Activated CD8-positive, alpha-beta T cell treated with anti-CD3 and anti-CD28 coated beads for 36 hours (primary cell): Measurements from ENCODE around the gene ZFYVE28. TPM values are rescaled to one million over a fixed set of nuclear protein-coding genes. Genes with fewer than 3 reads are reported as not detected.

Source experiments
- ATAC-seq: fragments of 200-7000 bp; cut with Tn5 transposase; one replicate; pipeline ENCODE4 v1.10.0; 2021; ENCODE audit warnings: mild to moderate bottlenecking, moderate library complexity
- CTCF ChIA-PET: fragments of 350-600 bp; sonication (Branson Sonifier 250); formaldehyde crosslinking; loops from one replicate; lab custom pipeline; 2021; ENCODE audit warnings: antibody characterized with exemption; lab: Charles Lee
- POLR2A ChIA-PET: fragments of 350-600 bp; sonication (Branson Sonifier 250); formaldehyde crosslinking; loops from one replicate; lab custom pipeline; 2021; ENCODE audit warnings: antibody characterized with exemption; lab: Charles Lee
- DNase-seq: peaks from one replicate; pipeline ENCODE4 v3.0.0-alpha.2; 2020
- H3K27ac Mint-ChIP-seq: one replicate; pipeline ENCODE4 v1.8.0; 2021; ENCODE audit warnings: mild to moderate bottlenecking, mixed read lengths
- H3K27me3 Mint-ChIP-seq: one replicate; pipeline ENCODE4 v1.8.0; 2021; ENCODE audit warnings: mixed read lengths
- H3K36me3 Mint-ChIP-seq: one replicate; pipeline ENCODE4 v1.8.0; 2021; ENCODE audit warnings: low read depth, mixed read lengths
- H3K4me1 Mint-ChIP-seq: one replicate; pipeline ENCODE4 v1.8.0; 2021; ENCODE audit warnings: low read depth, mixed read lengths
- H3K4me3 Mint-ChIP-seq: one replicate; pipeline ENCODE4 v1.8.0; 2021; ENCODE audit warnings: mild to moderate bottlenecking, moderate library complexity, mixed read lengths
- H3K9me3 Mint-ChIP-seq: one replicate; pipeline ENCODE4 v1.8.0; 2021; ENCODE audit warnings: mixed read lengths
- intact Hi-C: fragments of 100-400 bp; cut with micrococcal nuclease; formaldehyde crosslinking; loops from one replicate; pipeline ENCODE4 v1.10.0; 2022
- total RNA-seq, 2 experiments: library from RNA; stranded (reverse); gene quantifications; one replicate each; pipeline ENCODE4 v1.2.3, GENCODE V29; 2021
- TF ChIP-seq, protein P1 (sequence below): fragments of 200-600 bp; IDR thresholded peaks from one replicate; pipeline ENCODE4 v1.8.0; 2022; ENCODE audit warnings: antibody characterized with exemption, mild to moderate bottlenecking

ZFYVE28 gene
- total RNA-seq, 2 experiments from 2014 or later: 4.9 to 7.0 TPM

DNA sequence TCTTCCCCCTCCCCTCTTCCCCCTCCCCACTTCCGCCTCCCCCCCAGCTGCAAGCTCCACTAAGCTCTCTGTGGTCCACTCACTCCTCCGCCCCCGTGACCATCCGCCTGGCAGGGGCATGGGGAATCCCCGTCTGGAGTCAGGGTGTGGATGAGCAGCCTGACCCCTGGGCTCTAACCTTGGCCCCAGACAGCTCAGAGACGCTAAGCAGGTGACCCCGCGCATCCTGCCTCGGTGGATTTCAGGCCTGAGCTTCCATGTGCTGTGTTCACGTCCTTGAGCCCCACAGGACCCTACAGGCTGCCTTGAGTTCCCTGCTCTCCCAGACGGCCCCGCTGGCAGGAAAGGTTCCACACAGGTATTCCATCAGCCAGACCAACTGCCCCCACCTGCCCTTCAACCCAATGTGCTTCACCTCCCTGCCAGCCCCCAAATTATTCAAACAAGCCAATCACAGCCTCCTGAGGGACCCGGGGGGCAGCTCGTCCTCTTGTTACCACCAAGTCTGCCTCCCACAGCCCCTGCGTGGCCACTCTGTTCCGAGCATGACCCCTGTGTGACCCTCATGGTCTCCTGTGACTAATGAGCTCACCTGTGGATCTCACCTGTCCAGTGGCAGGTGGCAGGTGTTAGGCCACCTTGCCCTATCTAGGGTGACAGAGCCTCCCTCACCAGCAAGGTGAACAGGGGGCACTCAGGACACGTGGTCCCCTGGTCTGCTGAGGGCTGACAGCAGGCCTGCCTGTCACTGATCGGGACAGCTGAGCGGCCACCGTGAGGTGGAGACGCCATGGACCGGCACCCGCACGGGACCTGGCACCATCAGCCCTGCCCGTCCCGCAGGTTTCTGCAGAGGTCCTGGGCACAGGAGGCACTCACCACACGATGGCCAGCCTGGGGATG lies 83.4 kb downstream of the ZFYVE28 start:
- DNase-seq (no peak), ATAC-seq (no peak)
- H3K27ac Mint-ChIP-seq: no peak overlapping the region
- TF ChIP-seq, protein P1, sequence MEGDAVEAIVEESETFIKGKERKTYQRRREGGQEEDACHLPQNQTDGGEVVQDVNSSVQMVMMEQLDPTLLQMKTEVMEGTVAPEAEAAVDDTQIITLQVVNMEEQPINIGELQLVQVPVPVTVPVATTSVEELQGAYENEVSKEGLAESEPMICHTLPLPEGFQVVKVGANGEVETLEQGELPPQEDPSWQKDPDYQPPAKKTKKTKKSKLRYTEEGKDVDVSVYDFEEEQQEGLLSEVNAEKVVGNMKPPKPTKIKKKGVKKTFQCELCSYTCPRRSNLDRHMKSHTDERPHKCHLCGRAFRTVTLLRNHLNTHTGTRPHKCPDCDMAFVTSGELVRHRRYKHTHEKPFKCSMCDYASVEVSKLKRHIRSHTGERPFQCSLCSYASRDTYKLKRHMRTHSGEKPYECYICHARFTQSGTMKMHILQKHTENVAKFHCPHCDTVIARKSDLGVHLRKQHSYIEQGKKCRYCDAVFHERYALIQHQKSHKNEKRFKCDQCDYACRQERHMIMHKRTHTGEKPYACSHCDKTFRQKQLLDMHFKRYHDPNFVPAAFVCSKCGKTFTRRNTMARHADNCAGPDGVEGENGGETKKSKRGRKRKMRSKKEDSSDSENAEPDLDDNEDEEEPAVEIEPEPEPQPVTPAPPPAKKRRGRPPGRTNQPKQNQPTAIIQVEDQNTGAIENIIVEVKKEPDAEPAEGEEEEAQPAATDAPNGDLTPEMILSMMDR: no peak
- no peak overlapping the region for H3K4me3 Mint-ChIP-seq
- ChIA-PET CTCF (no interaction called here), POLR2A (interaction anchor here (1.4 kb wide), 1 partner anchor 16 kb away, joined by 4 read pairs; no protein-coding TSS in a partner anchor)
- no peaks in the 10 kb centered on the region for H3K27me3 Mint-ChIP-seq
- no peaks in the 10 kb centered on the region for H3K9me3 Mint-ChIP-seq
- intact Hi-C loops: no loop called here
- H3K4me1 Mint-ChIP-seq: no peaks in the 10 kb centered on the region
- H3K36me3 Mint-ChIP-seq: no peaks in the 10 kb centered on the region

DNA sequence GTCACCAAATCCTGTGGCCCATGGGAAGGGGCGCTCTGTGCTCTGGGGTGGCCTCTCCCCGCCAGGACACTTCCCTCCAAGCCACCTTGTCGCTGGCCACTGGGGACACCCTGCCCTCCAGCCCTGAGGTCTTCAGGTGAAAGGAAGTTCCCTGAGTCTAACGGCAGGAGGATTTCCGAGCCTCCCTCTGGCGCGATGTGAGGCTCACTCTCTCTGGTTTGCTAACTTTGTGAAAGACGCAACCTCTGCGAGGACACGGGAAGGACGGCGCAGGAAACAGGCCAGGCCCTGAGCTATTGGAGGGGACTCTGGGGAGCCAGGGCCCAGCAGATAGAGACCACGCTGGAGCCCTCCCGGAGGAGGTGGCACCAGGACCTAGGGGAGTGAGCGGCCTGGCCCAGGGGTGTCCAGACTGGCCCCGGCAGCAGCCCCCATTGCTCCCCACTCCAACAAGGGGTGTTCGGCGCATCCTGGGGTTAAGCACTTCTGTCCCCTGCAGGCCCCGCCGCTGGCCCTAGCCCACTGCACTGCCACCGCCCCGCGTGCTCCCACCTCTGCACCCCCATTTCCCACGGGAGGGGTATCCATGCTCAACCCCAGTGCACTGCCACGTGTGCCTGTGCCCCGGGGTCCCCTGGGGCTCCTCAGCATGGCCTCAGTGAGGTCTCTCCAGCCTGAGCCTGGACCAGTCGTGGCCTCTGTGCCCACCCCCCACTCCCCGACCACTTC lies 84.4 kb downstream of the ZFYVE28 start:
- ATAC-seq: no peak
- Mint-ChIP-seq H3K9me3 (no peaks in the 10 kb centered on the region), H3K27ac (no peak overlapping the region), H3K4me3 (no peak overlapping the region), H3K27me3 (no peaks in the 10 kb centered on the region), H3K36me3 (peaks cover 2% of the 10 kb centered on the region), H3K4me1 (no peaks in the 10 kb centered on the region)
- TF ChIP-seq, protein P1: no peak
- DNase-seq: no peak
- ChIA-PET POLR2A (interaction anchor here (1.4 kb wide), 1 partner anchor 15 kb away, joined by 4 read pairs; no protein-coding TSS in a partner anchor), CTCF (no interaction called here)
- intact Hi-C loops: no loop called here

DNA sequence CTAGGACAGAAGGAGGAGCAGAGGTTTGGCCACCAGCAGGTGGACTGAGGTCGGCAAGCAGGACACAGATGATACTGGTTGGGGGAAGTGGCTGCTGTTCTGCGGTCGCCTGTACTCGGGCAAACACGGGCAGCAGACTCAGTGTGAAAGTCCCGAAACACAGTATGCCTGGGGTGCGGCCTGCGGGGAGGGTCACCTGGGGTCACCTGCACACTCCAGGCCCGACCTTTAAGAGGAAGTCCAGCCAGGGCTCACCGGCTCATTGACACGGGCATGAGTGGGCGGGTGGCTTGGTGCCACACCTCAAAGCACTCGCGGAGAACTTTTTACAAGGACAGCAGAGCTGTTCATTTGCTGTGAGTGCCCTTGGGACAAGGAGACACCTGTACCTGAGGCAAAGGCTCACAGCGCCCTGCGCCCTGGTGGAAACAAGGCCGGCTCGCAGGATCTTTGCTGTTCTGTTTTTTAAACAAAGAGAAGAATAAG lies 85.0 kb downstream of the ZFYVE28 start:
- Mint-ChIP-seq H3K27me3 (no peaks in the 10 kb centered on the region), H3K4me3 (no peak overlapping the region), H3K27ac (no peak overlapping the region), H3K9me3 (peaks cover 3% of the 10 kb centered on the region), H3K4me1 (no peaks in the 10 kb centered on the region), H3K36me3 (peaks cover 7% of the 10 kb centered on the region)
- ChIA-PET CTCF (no interaction called here), POLR2A (interaction anchor here (0.7 to 1.4 kb wide), 2 partner anchors 15 to 80 kb away, joined by 3 to 4 read pairs; no protein-coding TSS in a partner anchor)
- no peak for DNase-seq
- intact Hi-C loops: no loop called here
- no peak for ATAC-seq
- TF ChIP-seq, protein P1: no peak

DNA sequence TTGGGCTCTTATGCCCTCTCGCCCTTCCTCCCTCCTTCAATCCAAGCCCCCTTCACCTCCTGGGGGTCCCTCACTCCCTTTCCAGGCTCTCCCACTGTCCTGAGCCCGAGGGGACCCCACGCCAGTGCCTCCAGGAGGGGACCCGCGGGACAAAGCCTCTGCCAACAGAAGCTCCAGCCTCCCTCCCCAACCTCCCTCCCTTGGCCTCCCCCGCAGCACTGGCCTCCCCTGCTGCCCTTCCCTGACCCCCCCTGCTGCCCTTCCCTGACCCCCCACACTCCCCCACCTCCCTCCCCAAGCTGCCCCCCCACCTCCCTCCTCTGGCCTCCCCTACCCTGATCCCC lies 85.5 kb downstream of the ZFYVE28 start:
- no peak for DNase-seq
- Mint-ChIP-seq H3K36me3 (peaks cover 9% of the 10 kb centered on the region), H3K27ac (no peak overlapping the region), H3K4me3 (no peak overlapping the region), H3K4me1 (no peaks in the 10 kb centered on the region), H3K9me3 (peaks cover 3% of the 10 kb centered on the region), H3K27me3 (no peaks in the 10 kb centered on the region)
- CTCF ChIA-PET: no interaction called here
- TF ChIP-seq, protein P1: no peak
- intact Hi-C loops: no loop called here
- ATAC-seq: no peak
- POLR2A ChIA-PET: interaction anchor here (0.7 kb wide), 1 partner anchor 80 kb away, joined by 3 read pairs; no protein-coding TSS in a partner anchor
